Brain microvascular endothelial cell (primary cell): ENCODE measurements around the gene FOXC1.

Experiments used
- DNase-seq: peaks from one replicate; pipeline ENCODE4 v3.0.0-alpha.2; 2020
- H3K27ac ChIP-seq: fragments of 250-450 bp; sonication (Bioruptor Pico); 2 replicates; pipeline ENCODE4 v1.5.1; 2020; ENCODE audit warnings: mild to moderate bottlenecking, moderate library complexity
- H3K27me3 ChIP-seq: fragments of 250-450 bp; sonication (Bioruptor Pico); replicated peaks from 2 replicates; pipeline ENCODE4 v1.5.1; 2020; ENCODE audit warnings: mild to moderate bottlenecking
- H3K36me3 ChIP-seq: fragments of 250-450 bp; sonication (Bioruptor Pico); replicated peaks from 2 replicates; pipeline ENCODE4 v1.5.1; 2020; ENCODE audit warnings: mild to moderate bottlenecking
- H3K4me3 ChIP-seq: 2 replicates; pipeline ENCODE4 v1.5.1; 2011; ENCODE audit warnings: low read depth, mild to moderate bottlenecking, control low read depth, low read length, moderate library complexity
- CTCF ChIP-seq: IDR thresholded peaks from 2 replicates; pipeline ENCODE4 v1.5.1; 2011; ENCODE audit warnings: low read depth, mild to moderate bottlenecking, moderate library complexity, low read length, control low read depth, inconsistent platforms; ENCODE audit errors: missing control alignments
- in situ Hi-C: cut with HindIII; loops from 2 replicates; pipeline ENCODE4 v1.10.0; 2017; ENCODE audit warnings: low sequenced_read_pairs, low pct_ligation_motif_present

Gene FOXC1

GRCh38 chr6:1576166-1576565, 33.5 kb upstream of the FOXC1 start:
- TF ChIP-seq CTCF, result no peak
- no peaks in the 10 kb centered on the region for H3K27me3 ChIP-seq
- no peak overlapping the region for H3K4me3 ChIP-seq
- DNase-seq, result no peak
- H3K27ac ChIP-seq, result no peak overlapping the region
- in situ Hi-C loops, result no loop called here
- no peaks in the 10 kb centered on the region for H3K36me3 ChIP-seq

GRCh38 chr6:1576711-1577110, 33.0 kb upstream of the FOXC1 start:
- no peaks in the 10 kb centered on the region for H3K27me3 ChIP-seq
- no peak overlapping the region for H3K27ac ChIP-seq
- no peaks in the 10 kb centered on the region for H3K36me3 ChIP-seq
- in situ Hi-C loops, result no loop called here
- TF ChIP-seq CTCF, result no peak
- H3K4me3 ChIP-seq, result no peak overlapping the region
- DNase-seq, result no peak

DNA sequence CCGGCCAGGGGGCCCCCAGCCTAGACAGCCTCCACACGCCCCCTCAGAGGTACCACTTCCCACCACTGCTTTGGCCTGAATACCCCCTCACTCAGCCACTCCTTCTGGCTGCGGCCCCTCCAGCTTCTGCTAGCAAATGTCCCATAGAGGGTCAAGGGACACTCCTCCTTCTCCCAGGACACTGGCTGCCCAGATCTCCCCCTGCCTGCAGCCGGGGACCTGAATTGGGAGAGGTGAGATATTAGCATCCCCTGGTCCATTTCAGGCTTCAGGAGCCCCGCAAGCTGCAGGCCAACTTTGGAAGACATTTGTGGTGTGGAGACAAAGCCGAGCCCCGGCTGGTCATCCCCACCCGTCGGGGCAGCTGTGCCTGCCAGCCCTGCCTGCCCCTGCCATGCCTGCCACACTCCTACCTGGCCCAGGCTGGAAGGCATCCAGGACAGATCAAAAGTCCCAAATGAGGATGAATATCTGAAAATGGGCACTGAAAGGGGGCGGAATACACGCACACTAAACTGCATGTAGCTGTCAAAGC, 32.5 kb upstream of the FOXC1 start:
- H3K27me3 ChIP-seq, result no peaks in the 10 kb centered on the region
- TF ChIP-seq CTCF, result no peak
- in situ Hi-C loops, result no loop called here
- H3K4me3 ChIP-seq, result no peak overlapping the region
- no peak overlapping the region for H3K27ac ChIP-seq
- H3K36me3 ChIP-seq, result no peaks in the 10 kb centered on the region
- DNase-seq, result no peak

DNA sequence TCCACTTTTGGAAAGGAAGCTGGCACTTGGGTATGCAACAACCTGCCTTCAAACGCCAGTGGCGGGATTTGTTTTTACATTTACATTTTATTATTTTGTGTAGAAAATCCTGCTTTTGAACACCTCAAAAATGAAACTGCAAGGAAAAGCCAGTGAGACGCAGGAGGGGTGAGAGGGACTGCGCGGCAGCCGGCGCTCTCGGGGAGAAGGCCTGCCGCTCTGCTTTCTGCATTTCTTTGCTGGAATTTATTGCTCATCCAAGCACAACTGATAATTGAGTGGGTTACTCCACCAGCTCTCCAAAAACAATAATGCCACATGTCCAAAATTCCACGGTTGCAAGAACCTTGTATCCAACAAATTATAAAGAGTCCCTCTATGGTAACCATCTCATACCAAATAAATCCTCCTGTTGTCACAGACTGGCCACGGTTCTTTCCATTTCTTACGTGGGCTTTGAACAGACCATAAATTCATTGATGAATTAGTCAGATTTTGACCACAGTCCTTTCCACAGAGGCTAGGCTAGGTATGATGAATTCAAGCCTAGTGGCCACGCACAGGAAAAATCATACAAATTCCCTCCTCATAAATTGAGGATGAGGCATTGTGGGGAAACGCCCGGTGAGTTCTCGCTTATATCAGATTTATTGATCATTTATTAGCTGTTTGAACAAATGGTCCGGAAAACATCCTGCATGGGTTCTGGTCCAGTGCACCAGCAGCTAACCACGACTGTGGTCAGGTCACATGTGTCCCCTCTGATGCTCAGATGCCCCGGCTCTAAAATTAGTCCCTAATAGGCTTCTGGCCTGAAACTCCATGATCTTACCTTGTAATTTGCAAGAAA, 31.6 kb upstream of the FOXC1 start:
- in situ Hi-C loops, result no loop called here
- TF ChIP-seq CTCF, result no peak
- H3K27ac ChIP-seq, result no peak overlapping the region
- H3K27me3 ChIP-seq, result no peaks in the 10 kb centered on the region
- no peak overlapping the region for H3K4me3 ChIP-seq
- no peaks in the 10 kb centered on the region for H3K36me3 ChIP-seq
- DNase-seq, result no peak

GRCh38 chr6:1579096-1579495, 30.6 kb upstream of the FOXC1 start:
- Histone ChIP-seq H3K36me3 (no peaks in the 10 kb centered on the region), H3K27me3 (no peaks in the 10 kb centered on the region), H3K4me3 (no peak overlapping the region), H3K27ac (no peak overlapping the region)
- DNase-seq, result no peak
- in situ Hi-C loops, result no loop called here
- no peak for TF ChIP-seq CTCF
